OCI-LY3 (cell line): Measurements from ENCODE around the gene TNC.

Source experiments
- H2AFZ ChIP-seq: fragments of 200-600, 300-600 bp; shearing (Covaris generic); 2 replicates; pipeline ENCODE4 v1.6.0; 2014; ENCODE audit warnings: antibody characterized with exemption, low read depth, low read length
- H3K27ac ChIP-seq: fragments of 200-600, 300-600 bp; sonication (generic); 2 replicates; pipeline ENCODE4 v1.5.1; 2014; ENCODE audit warnings: mild to moderate bottlenecking, low read length, moderate library complexity, mixed read lengths
- H3K27me3 ChIP-seq: fragments of 200-600, 300-600 bp; sonication (generic); 2 replicates; pipeline ENCODE4 v1.6.1; 2014; ENCODE audit warnings: low read depth, low read length, mixed read lengths
- H3K36me3 ChIP-seq: fragments of 200-600, 300-600 bp; sonication (generic); replicated peaks from 2 replicates; pipeline ENCODE3; 2014; ENCODE audit warnings: low read depth, low read length, mixed read lengths
- H3K4me1 ChIP-seq: fragments of 300-600, 200-600 bp; sonication (generic); 2 replicates; pipeline ENCODE4 v1.6.1; 2014; ENCODE audit warnings: low read length, mixed read lengths
- H3K4me2 ChIP-seq: fragments of 200-600, 300-600 bp; sonication (generic); 2 replicates; pipeline ENCODE4 v1.6.1; 2014; ENCODE audit warnings: low read length, mixed read lengths
- H3K4me3 ChIP-seq: fragments of 300-600, 200-600 bp; sonication (generic); 2 replicates; pipeline ENCODE4 v1.5.1; 2014; ENCODE audit warnings: antibody characterized with exemption, mild to moderate bottlenecking, low read length, moderate library complexity
- H3K79me2 ChIP-seq: fragments of 300-600, 200-600 bp; shearing (Covaris generic); 2 replicates; pipeline ENCODE4 v1.6.1; 2014; ENCODE audit warnings: mild to moderate bottlenecking, low read length, mixed read lengths
- H3K9ac ChIP-seq: fragments of 300-600, 200-600 bp; shearing (Covaris generic); 2 replicates; pipeline ENCODE4 v1.6.0; 2014; ENCODE audit warnings: mild to moderate bottlenecking, low read length, moderate library complexity
- H3K9me3 ChIP-seq: fragments of 200-600, 300-600 bp; shearing (Covaris generic); 2 replicates; pipeline ENCODE4 v1.6.1; 2014; ENCODE audit warnings: low read length, mixed read lengths; ENCODE audit not compliant: insufficient read depth
- H4K20me1 ChIP-seq: fragments of 200-600, 300-600 bp; sonication (generic); 2 replicates; pipeline ENCODE4 v1.6.1; 2016; ENCODE audit warnings: low read length, mixed read lengths; ENCODE audit not compliant: insufficient read depth
- EZH2phosphoT487 ChIP-seq: fragments of 200-600 bp; shearing (Covaris generic); IDR thresholded peaks from 2 replicates; pipeline ENCODE4 v1.6.1; 2018; ENCODE audit warnings: antibody characterized with exemption, mixed run types, low read depth
- TF ChIP-seq, protein P1 (sequence below): fragments of 200-600, 300-600 bp; sonication (generic); IDR thresholded peaks from 2 replicates; pipeline ENCODE4 v1.5.1; 2014; ENCODE audit warnings: antibody characterized with exemption, low read length, low read depth

TNC gene

DNA sequence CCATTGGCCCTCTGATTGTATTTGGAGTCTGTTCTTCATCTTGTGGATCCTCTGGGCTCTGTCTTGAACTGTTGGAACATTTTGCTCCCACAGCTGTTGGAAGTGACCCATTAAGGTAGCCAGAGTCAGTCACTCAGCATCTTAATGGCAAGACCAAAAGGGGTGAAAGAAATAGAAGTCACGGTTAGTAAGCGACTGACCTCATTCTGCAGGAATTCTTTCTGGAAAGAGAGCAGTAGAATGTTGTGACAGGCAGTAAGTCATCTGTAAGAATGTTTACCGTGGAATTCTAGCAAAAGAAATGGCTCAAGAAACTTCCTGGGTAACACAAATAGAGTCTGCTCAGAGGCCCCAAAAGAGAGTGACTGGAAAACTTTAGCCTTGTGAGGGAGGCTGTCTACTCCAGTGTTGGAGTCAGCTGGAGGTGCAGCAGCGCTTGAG, 28.6 kb upstream of the TNC start:
- Histone ChIP-seq H3K4me2 (no peak overlapping the region), H3K27me3 (peaks cover 18% of the 10 kb centered on the region), H3K79me2 (no peaks in the 10 kb centered on the region), H3K9ac (no peak overlapping the region), H4K20me1 (no peaks in the 10 kb centered on the region), H3K4me1 (peaks cover 6% of the 10 kb centered on the region; the same call in 1 of the 2 replicates), H3K27ac (no peak overlapping the region), H3K4me3 (no peak overlapping the region), H3K9me3 (no peaks in the 10 kb centered on the region), H3K36me3 (no peaks in the 10 kb centered on the region), H2AFZ (no peak overlapping the region)
- TF ChIP-seq, protein P1, sequence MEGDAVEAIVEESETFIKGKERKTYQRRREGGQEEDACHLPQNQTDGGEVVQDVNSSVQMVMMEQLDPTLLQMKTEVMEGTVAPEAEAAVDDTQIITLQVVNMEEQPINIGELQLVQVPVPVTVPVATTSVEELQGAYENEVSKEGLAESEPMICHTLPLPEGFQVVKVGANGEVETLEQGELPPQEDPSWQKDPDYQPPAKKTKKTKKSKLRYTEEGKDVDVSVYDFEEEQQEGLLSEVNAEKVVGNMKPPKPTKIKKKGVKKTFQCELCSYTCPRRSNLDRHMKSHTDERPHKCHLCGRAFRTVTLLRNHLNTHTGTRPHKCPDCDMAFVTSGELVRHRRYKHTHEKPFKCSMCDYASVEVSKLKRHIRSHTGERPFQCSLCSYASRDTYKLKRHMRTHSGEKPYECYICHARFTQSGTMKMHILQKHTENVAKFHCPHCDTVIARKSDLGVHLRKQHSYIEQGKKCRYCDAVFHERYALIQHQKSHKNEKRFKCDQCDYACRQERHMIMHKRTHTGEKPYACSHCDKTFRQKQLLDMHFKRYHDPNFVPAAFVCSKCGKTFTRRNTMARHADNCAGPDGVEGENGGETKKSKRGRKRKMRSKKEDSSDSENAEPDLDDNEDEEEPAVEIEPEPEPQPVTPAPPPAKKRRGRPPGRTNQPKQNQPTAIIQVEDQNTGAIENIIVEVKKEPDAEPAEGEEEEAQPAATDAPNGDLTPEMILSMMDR: no peak
- TF ChIP-seq EZH2phosphoT487: no peak

DNA sequence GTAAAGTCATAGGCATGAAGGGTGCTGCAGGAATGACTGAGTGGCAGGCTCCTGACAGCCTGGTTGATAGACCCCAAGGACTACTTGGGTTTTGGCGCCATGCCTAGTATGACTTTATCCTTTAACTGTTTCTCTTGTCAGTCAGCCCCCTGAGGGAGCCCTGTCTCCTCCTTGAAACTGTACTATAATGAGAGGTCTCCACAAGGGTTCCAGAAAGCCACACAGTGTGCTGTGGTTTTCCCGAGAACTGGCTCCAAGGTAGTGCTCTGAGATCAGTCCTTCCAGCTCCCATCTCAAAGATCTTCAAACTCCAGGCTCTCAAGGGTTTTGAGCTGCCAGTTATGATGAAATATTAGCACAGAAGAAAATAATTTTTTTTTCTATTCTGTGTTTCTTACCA, 26.7 kb upstream of the TNC start:
- H3K4me2 ChIP-seq: no peak overlapping the region
- H3K36me3 ChIP-seq: no peaks in the 10 kb centered on the region
- H3K9me3 ChIP-seq: no peaks in the 10 kb centered on the region
- H3K27ac ChIP-seq: no peak overlapping the region
- H3K79me2 ChIP-seq: no peaks in the 10 kb centered on the region
- no peak overlapping the region for H3K4me3 ChIP-seq
- no peak overlapping the region for H3K9ac ChIP-seq
- H2AFZ ChIP-seq: no peak overlapping the region
- H3K27me3 ChIP-seq: peaks cover 18% of the 10 kb centered on the region
- peaks cover 4% of the 10 kb centered on the region; the same call in 1 of the 2 replicates for H3K4me1 ChIP-seq
- TF ChIP-seq EZH2phosphoT487: no peak
- TF ChIP-seq, protein P1: no peak
- H4K20me1 ChIP-seq: no peaks in the 10 kb centered on the region

DNA sequence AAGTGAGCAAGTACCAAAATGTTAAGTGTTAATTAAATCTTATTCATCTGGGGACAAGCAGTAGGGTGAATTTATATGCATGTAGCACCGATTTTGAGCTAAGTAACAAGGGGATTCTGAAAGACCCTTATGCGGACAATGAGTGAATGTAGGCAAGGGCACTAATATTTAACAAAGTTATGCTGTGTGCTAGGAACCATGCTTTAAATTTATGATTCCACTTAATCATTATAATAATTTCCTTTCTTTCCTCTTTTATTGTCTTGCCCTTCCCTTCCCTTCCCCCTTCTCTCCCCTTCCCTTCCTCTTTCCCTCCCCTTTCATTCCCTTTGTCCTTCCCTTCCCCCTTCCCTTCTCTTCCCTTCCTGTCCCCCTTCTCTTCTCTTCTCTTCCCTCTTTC, 25.7 kb upstream of the TNC start:
- Histone ChIP-seq H3K9me3 (no peaks in the 10 kb centered on the region), H3K9ac (no peak overlapping the region), H3K4me3 (no peak overlapping the region), H3K36me3 (no peaks in the 10 kb centered on the region), H2AFZ (no peak overlapping the region), H3K4me2 (no peak overlapping the region), H4K20me1 (no peaks in the 10 kb centered on the region), H3K79me2 (no peaks in the 10 kb centered on the region), H3K27ac (no peak overlapping the region), H3K27me3 (peaks cover 18% of the 10 kb centered on the region), H3K4me1 (no peaks in the 10 kb centered on the region)
- TF ChIP-seq EZH2phosphoT487: no peak
- TF ChIP-seq, protein P1: no peak

DNA sequence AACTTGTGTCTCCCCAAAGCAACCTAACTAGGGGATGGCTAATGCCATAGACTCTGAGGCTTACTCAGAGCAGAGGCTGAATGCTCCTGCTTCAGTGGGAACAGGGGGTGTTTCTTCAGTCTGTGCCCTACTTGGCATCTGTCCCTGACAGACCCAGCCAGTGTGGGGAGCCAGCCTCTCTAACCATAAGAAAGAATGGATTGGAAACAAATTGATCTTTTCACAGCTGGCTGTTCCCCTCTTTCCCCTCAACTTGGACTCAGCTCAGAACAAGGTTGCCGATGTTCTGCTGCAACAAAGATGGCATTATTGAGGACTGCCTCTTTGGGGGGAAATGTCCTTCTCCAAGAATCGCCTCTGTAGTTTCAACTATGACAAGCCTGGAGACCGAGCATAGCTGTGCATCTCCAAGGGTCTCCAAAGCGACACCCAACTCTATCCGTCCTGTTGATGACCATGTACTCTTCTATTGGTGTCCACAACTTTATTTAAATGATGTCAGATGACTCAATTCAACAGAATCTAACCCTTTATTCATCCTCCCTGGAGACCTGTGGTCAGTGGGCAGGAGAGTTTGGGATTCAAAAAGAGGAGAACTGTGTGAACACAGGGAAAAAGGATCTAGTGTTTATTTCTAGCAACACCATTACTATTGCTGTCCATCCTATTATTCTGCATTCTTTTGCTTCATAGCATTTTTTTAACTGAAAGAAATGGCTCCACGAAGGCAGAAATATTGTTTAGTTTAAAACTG, 24.7 kb upstream of the TNC start:
- Histone ChIP-seq H3K4me2 (no peak overlapping the region), H3K79me2 (no peaks in the 10 kb centered on the region), H3K27me3 (peaks cover 18% of the 10 kb centered on the region), H3K9ac (no peak overlapping the region), H3K36me3 (no peaks in the 10 kb centered on the region), H4K20me1 (no peaks in the 10 kb centered on the region), H2AFZ (no peak overlapping the region), H3K9me3 (no peaks in the 10 kb centered on the region), H3K4me3 (no peak overlapping the region), H3K4me1 (no peaks in the 10 kb centered on the region), H3K27ac (no peak overlapping the region)
- no peak for TF ChIP-seq EZH2phosphoT487
- TF ChIP-seq, protein P1: no peak
